Uterus (tissue), 4 donors: ENCODE results near the gene LRRC4C. TPM values are rescaled to one million over a fixed set of nuclear protein-coding genes. Genes with fewer than 3 reads are reported as not detected.

Experiments used
- DNase-seq, 2 donors: peaks; one replicate each; pipeline ENCODE4 v3.0.0-alpha.2; 2019 to 2020
- H3K27ac ChIP-seq, 2 donors: fragments of 200-600 bp; sonication (generic); 1 replicate in 1 of 2; 2 replicates in 1 of 2; pipeline ENCODE4 v1.5.1; 2016 to 2018
- H3K27me3 ChIP-seq, 2 donors: fragments of 200-600 bp; sonication (generic); one replicate each; pipeline ENCODE4 v1.5.1; 2018 to 2019; ENCODE audit warnings: control low read depth in 1 of 2
- H3K36me3 ChIP-seq, 2 donors: fragments of 200-600 bp; sonication (generic); one replicate each; pipeline ENCODE4 v1.5.1; 2019; ENCODE audit warnings: control low read depth in 1 of 2
- H3K4me1 ChIP-seq, 2 donors: fragments of 200-600 bp; sonication (generic); one replicate each; pipeline ENCODE4 v1.5.1; 2018 to 2019; ENCODE audit warnings: control low read depth in 1 of 2
- H3K4me3 ChIP-seq, 2 donors: fragments of 200-600 bp; sonication (generic); 1 replicate in 1 of 2; 2 replicates in 1 of 2; pipeline ENCODE4 v1.5.1; 2018 to 2019; ENCODE audit warnings: mild to moderate bottlenecking in 1 of 2
- H3K9me3 ChIP-seq, 2 donors: fragments of 200-600 bp; sonication (generic); one replicate each; pipeline ENCODE4 v1.5.1; 2019; ENCODE audit warnings: control low read depth in 1 of 2
- CTCF ChIP-seq, 4 experiments: fragments of 200-600 bp in 2 of 4; fragments of 450-650 bp in 2 of 4; sonication (generic) in 2 of 4; IDR thresholded peaks; one replicate each; pipeline ENCODE4 v1.5.1; 2016 to 2019; ENCODE audit warnings: antibody characterized with exemption in 4 of 4, mild to moderate bottlenecking in 2 of 4, moderate library complexity in 1 of 4
- POLR2A ChIP-seq, 2 donors: fragments of 450-650 bp; IDR thresholded peaks; one replicate each; pipeline ENCODE4 v1.6.1; 2016; ENCODE audit warnings: antibody characterized with exemption in 2 of 2, mild to moderate bottlenecking in 1 of 2, moderate library complexity in 1 of 2
- intact Hi-C: fragments of 100-400 bp; cut with DNase I; formaldehyde crosslinking; loops from one replicate; pipeline ENCODE4 v1.15.1; 2023; ENCODE audit warnings: low total_unique reads
- total RNA-seq, 4 donors: library from RNA; depleted of rRNA in 3 of 4; stranded (reverse); fragments of >200 nt in 3 of 4; gene quantifications; one replicate each; pipeline versions ENCODE4 v1.1.0 to v1.2.4, GENCODE V29; 2014 to 2023
- donor health status: DM: yes; HTN: yes; CAD: no.

Gene LRRC4C
- total RNA-seq, 4 donors from 2014 or later = 1.5 to 16.9 (median 2.1) TPM; not detected in 1

- no peak for TF ChIP-seq CTCF (IDR thresholded peaks at IDR 0.05)
- no peak for TF ChIP-seq POLR2A (IDR thresholded peaks at IDR 0.05)
- DNase-seq = no peak
- Histone ChIP-seq H3K36me3 (no peaks in the 10 kb centered on the region), H3K27ac (no peak overlapping the region), H3K27me3 (no peaks in the 10 kb centered on the region), H3K4me3 (no peak overlapping the region), H3K4me1 (no peaks in the 10 kb centered on the region), H3K9me3 (no peaks in the 10 kb centered on the region)
- intact Hi-C loops = no loop called here
These were observed 945.3 kb downstream of the LRRC4C start for GRCh38 chr11:40514124-40514523.

GRCh38 chr11:40513281-40513680 lies 946.2 kb downstream of the LRRC4C start:
- no peaks in the 10 kb centered on the region for H3K4me1 ChIP-seq
- no peaks in the 10 kb centered on the region for H3K36me3 ChIP-seq
- DNase-seq = no peak
- TF ChIP-seq CTCF (IDR thresholded peaks at IDR 0.05) (no peak), POLR2A (IDR thresholded peaks at IDR 0.05) (no peak)
- H3K4me3 ChIP-seq = no peak overlapping the region
- intact Hi-C loops = no loop called here
- H3K27ac ChIP-seq = no peak overlapping the region
- H3K27me3 ChIP-seq = no peaks in the 10 kb centered on the region
- no peaks in the 10 kb centered on the region for H3K9me3 ChIP-seq

GRCh38 chr11:40508303-40508702 lies 951.1 kb downstream of the LRRC4C start:
- no peaks in the 10 kb centered on the region for H3K36me3 ChIP-seq
- no peaks in the 10 kb centered on the region for H3K9me3 ChIP-seq
- no peak overlapping the region for H3K4me3 ChIP-seq
- H3K4me1 ChIP-seq = no peaks in the 10 kb centered on the region
- H3K27ac ChIP-seq = no peak overlapping the region
- intact Hi-C loops = no loop called here
- no peak for DNase-seq
- H3K27me3 ChIP-seq = no peaks in the 10 kb centered on the region
- TF ChIP-seq CTCF (IDR thresholded peaks at IDR 0.05) (no peak), POLR2A (IDR thresholded peaks at IDR 0.05) (no peak)

GRCh38 chr11:40506226-40506625 lies 953.2 kb downstream of the LRRC4C start:
- Histone ChIP-seq H3K27me3 (no peaks in the 10 kb centered on the region), H3K4me3 (no peak overlapping the region), H3K36me3 (no peaks in the 10 kb centered on the region), H3K27ac (no peak overlapping the region), H3K4me1 (no peaks in the 10 kb centered on the region), H3K9me3 (no peaks in the 10 kb centered on the region)
- TF ChIP-seq CTCF (IDR thresholded peaks at IDR 0.05) = no peak
- no peak for TF ChIP-seq POLR2A (IDR thresholded peaks at IDR 0.05)
- DNase-seq = no peak
- intact Hi-C loops = no loop called here

GRCh38 chr11:40491341-40491740 lies 968.1 kb downstream of the LRRC4C start:
- no peaks in the 10 kb centered on the region for H3K36me3 ChIP-seq
- no peak overlapping the region for H3K4me3 ChIP-seq
- TF ChIP-seq CTCF (IDR thresholded peaks at IDR 0.05) = no peak
- no peak for TF ChIP-seq POLR2A (IDR thresholded peaks at IDR 0.05)
- no peak for DNase-seq
- intact Hi-C loops = no loop called here
- no peak overlapping the region for H3K27ac ChIP-seq
- H3K27me3 ChIP-seq = no peaks in the 10 kb centered on the region
- H3K4me1 ChIP-seq = no peaks in the 10 kb centered on the region
- H3K9me3 ChIP-seq = no peaks in the 10 kb centered on the region
